ENCODE measurements around the gene STYK1. TPM values are rescaled to one million over a fixed set of nuclear protein-coding genes. Genes with fewer than 3 reads are reported as not detected.
A peak's percentile ranks its signal among the peaks of the same experiment; 100 is the strongest.

Gene STYK1
- polyA plus RNA-seq, 6 donors from 2014 or later = not detected

- ATAC-seq (ENCODE audit: low read depth in 2 of 2) (no peak), DNase-seq (no peak)
- peaks cover 18 to 20% of the 10 kb centered on the region in 2 donors for H3K36me3 Mint-ChIP-seq
- H3K4me1 Mint-ChIP-seq = peaks cover 8 to 17% (median 16%) of the 10 kb centered on the region in 3 donors
- no peaks in the 10 kb centered on the region for H3K27me3 Mint-ChIP-seq
- H3K27ac Mint-ChIP-seq = peak overlapping the region in 2 of 6 donors; percentile 50 to 76
- H3K9me3 Mint-ChIP-seq = no peaks in the 10 kb centered on the region
- H3K4me3 Mint-ChIP-seq = no peak overlapping the region
These were observed 41.6 kb upstream of the STYK1 start for GRCh38 chr12:10715491-10715890.

- H3K27ac Mint-ChIP-seq = peak overlapping the region in 5 of 6 donors; percentile 59 to 95 (median 81)
- H3K36me3 Mint-ChIP-seq = peaks cover 26 to 39% of the 10 kb centered on the region in 2 donors
- ATAC-seq (ENCODE audit: low read depth in 2 of 2) (peak in 1 of 2 donors; percentile 5), DNase-seq (no peak)
- no peaks in the 10 kb centered on the region for H3K9me3 Mint-ChIP-seq
- no peaks in the 10 kb centered on the region for H3K27me3 Mint-ChIP-seq
- H3K4me1 Mint-ChIP-seq = peaks cover 25 to 35% (median 28%) of the 10 kb centered on the region in 3 donors
- H3K4me3 Mint-ChIP-seq = peak overlapping the region in 4 of 8 donors; percentile 17 to 75 (median 48)
These were observed 36.0 kb upstream of the STYK1 start for GRCh38 chr12:10709808-10710207.

GRCh38 chr12:10708862-10709261 lies 35.0 kb upstream of the STYK1 start:
- DNase-seq (peak; percentile 25), ATAC-seq (ENCODE audit: low read depth in 2 of 2) (peak; percentile 66)
- Mint-ChIP-seq H3K4me3 (peak overlapping the region in 7 of 8 donors; percentile 5 to 75 (median 58)), H3K9me3 (no peaks in the 10 kb centered on the region), H3K4me1 (peaks cover 25 to 35% (median 28%) of the 10 kb centered on the region in 3 donors), H3K27ac (peak overlapping the region; percentile 33 to 95 (median 60)), H3K36me3 (peaks cover 26 to 39% of the 10 kb centered on the region in 2 donors), H3K27me3 (no peaks in the 10 kb centered on the region)

- no peak overlapping the region for H3K27ac Mint-ChIP-seq
- peaks cover 16 to 31% of the 10 kb centered on the region in 2 donors for H3K36me3 Mint-ChIP-seq
- ATAC-seq (ENCODE audit: low read depth in 2 of 2) = no peak
- no peak overlapping the region for H3K4me3 Mint-ChIP-seq
- no peaks in the 10 kb centered on the region for H3K27me3 Mint-ChIP-seq
- no peak for DNase-seq
- peaks cover 20 to 35% (median 25%) of the 10 kb centered on the region in 3 donors for H3K4me1 Mint-ChIP-seq
- H3K9me3 Mint-ChIP-seq = no peaks in the 10 kb centered on the region
These were observed 31.8 kb upstream of the STYK1 start for GRCh38 chr12:10705655-10706054.

- peaks cover 0 to 10% (median 4%) of the 10 kb centered on the region in 3 donors for H3K4me1 Mint-ChIP-seq
- no peak for DNase-seq
- no peaks in the 10 kb centered on the region for H3K27me3 Mint-ChIP-seq
- H3K9me3 Mint-ChIP-seq = no peaks in the 10 kb centered on the region
- no peak for ATAC-seq (ENCODE audit: low read depth in 2 of 2)
- H3K36me3 Mint-ChIP-seq = peaks cover 3 to 19% of the 10 kb centered on the region in 2 donors
- no peak overlapping the region for H3K4me3 Mint-ChIP-seq
- peak overlapping the region in 2 of 6 donors; percentile 26 to 56 for H3K27ac Mint-ChIP-seq
These were observed 28.0 kb upstream of the STYK1 start for GRCh38 chr12:10701843-10702242.

- Mint-ChIP-seq H3K36me3 (peaks cover 0 to 19% of the 10 kb centered on the region in 2 donors), H3K4me3 (peak overlapping the region in 1 of 8 donors; percentile 35), H3K4me1 (peaks cover 0 to 6% (median 4%) of the 10 kb centered on the region in 3 donors), H3K27ac (peak overlapping the region in 4 of 6 donors; percentile 26 to 81 (median 56)), H3K27me3 (no peaks in the 10 kb centered on the region), H3K9me3 (no peaks in the 10 kb centered on the region)
- ATAC-seq (ENCODE audit: low read depth in 2 of 2) = no peak
- no peak for DNase-seq
These were observed 27.4 kb upstream of the STYK1 start for GRCh38 chr12:10701131-10701681.

- H3K4me3 Mint-ChIP-seq = no peak overlapping the region
- H3K4me1 Mint-ChIP-seq = peaks cover 0 to 4% (median 4%) of the 10 kb centered on the region in 3 donors
- ATAC-seq (ENCODE audit: low read depth in 2 of 2) (no peak), DNase-seq (no peak)
- no peaks in the 10 kb centered on the region for H3K9me3 Mint-ChIP-seq
- peak overlapping the region in 1 of 6 donors; percentile 47 for H3K27ac Mint-ChIP-seq
- peaks cover 0 to 19% of the 10 kb centered on the region in 2 donors for H3K36me3 Mint-ChIP-seq
- H3K27me3 Mint-ChIP-seq = no peaks in the 10 kb centered on the region
These were observed 26.7 kb upstream of the STYK1 start for GRCh38 chr12:10700581-10700980.

- no peak for DNase-seq
- peaks cover 0 to 19% of the 10 kb centered on the region in 2 donors for H3K36me3 Mint-ChIP-seq
These were observed 24.0 kb upstream of the STYK1 start for GRCh38 chr12:10697862-10698261.

GRCh38 chr12:10697156-10697555 lies 23.3 kb upstream of the STYK1 start:
- DNase-seq (no peak), ATAC-seq (ENCODE audit: low read depth in 2 of 2) (no peak)
- Mint-ChIP-seq H3K4me3 (no peak overlapping the region), H3K9me3 (no peaks in the 10 kb centered on the region), H3K27me3 (no peaks in the 10 kb centered on the region), H3K27ac (peak overlapping the region in 2 of 6 donors; percentile 36 to 89), H3K36me3 (peaks cover 0 to 19% of the 10 kb centered on the region in 2 donors), H3K4me1 (peaks cover 0 to 4% (median 4%) of the 10 kb centered on the region in 3 donors)

More at GRCh38 chr12:10697862-10698261, 24.0 kb upstream of the STYK1 start:
- Mint-ChIP-seq H3K9me3 (no peaks in the 10 kb centered on the region), H3K27me3 (no peaks in the 10 kb centered on the region), H3K4me3 (no peak overlapping the region), H3K4me1 (peaks cover 0 to 4% (median 4%) of the 10 kb centered on the region in 3 donors), H3K27ac (peak overlapping the region in 1 of 6 donors; percentile 68)
- ATAC-seq (ENCODE audit: low read depth in 2 of 2) = no peak

- H3K36me3 Mint-ChIP-seq = peaks cover 0 to 12% of the 10 kb centered on the region in 2 donors
- H3K4me3 Mint-ChIP-seq = no peak overlapping the region
- H3K27me3 Mint-ChIP-seq = peaks cover 0 to 10% (median 0%) of the 10 kb centered on the region in 3 donors
These were observed 17.1 kb upstream of the STYK1 start for GRCh38 chr12:10690906-10691305.

GRCh38 chr12:10689146-10689545 lies 15.3 kb upstream of the STYK1 start:
- H3K9me3 Mint-ChIP-seq = peaks cover 5 to 17% (median 11%) of the 10 kb centered on the region in 7 donors
- H3K36me3 Mint-ChIP-seq = peaks cover 0 to 12% of the 10 kb centered on the region in 2 donors
- H3K27ac Mint-ChIP-seq = no peak overlapping the region
- ATAC-seq (ENCODE audit: low read depth in 2 of 2) (no peak), DNase-seq (no peak)
- no peak overlapping the region for H3K4me3 Mint-ChIP-seq
- peaks cover 0 to 14% (median 5%) of the 10 kb centered on the region in 3 donors for H3K27me3 Mint-ChIP-seq
- no peaks in the 10 kb centered on the region for H3K4me1 Mint-ChIP-seq

More at GRCh38 chr12:10690906-10691305, 17.1 kb upstream of the STYK1 start:
- ATAC-seq (ENCODE audit: low read depth in 2 of 2) (no peak), DNase-seq (no peak)
- Mint-ChIP-seq H3K9me3 (peaks cover 5 to 17% (median 11%) of the 10 kb centered on the region in 7 donors), H3K27ac (no peak overlapping the region), H3K4me1 (no peaks in the 10 kb centered on the region)

- H3K36me3 Mint-ChIP-seq = peaks cover 0 to 12% of the 10 kb centered on the region in 2 donors
- H3K27ac Mint-ChIP-seq = no peak overlapping the region
- no peaks in the 10 kb centered on the region for H3K4me1 Mint-ChIP-seq
- DNase-seq (no peak), ATAC-seq (ENCODE audit: low read depth in 2 of 2) (no peak)
- peaks cover 0 to 14% (median 5%) of the 10 kb centered on the region in 3 donors for H3K27me3 Mint-ChIP-seq
- H3K9me3 Mint-ChIP-seq = peaks cover 5 to 17% (median 11%) of the 10 kb centered on the region in 7 donors
- no peak overlapping the region for H3K4me3 Mint-ChIP-seq
These were observed 14.2 kb upstream of the STYK1 start for GRCh38 chr12:10688042-10688441.

GRCh38 chr12:10672231-10672868 lies 1.5 kb downstream of the STYK1 start:
- H3K27ac Mint-ChIP-seq = peak overlapping the region in 2 of 6 donors; percentile 8 to 62
- peaks cover 14 to 16% (median 14%) of the 10 kb centered on the region in 3 donors for H3K27me3 Mint-ChIP-seq

More at GRCh38 chr12:10672231-10672868, 1.5 kb downstream of the STYK1 start:
- DNase-seq = no peak
- H3K4me1 Mint-ChIP-seq = peaks cover 27 to 49% (median 46%) of the 10 kb centered on the region in 3 donors
- H3K4me3 Mint-ChIP-seq = peak overlapping the region in 6 of 8 donors; percentile 17 to 86 (median 60)
- H3K36me3 Mint-ChIP-seq = no peaks in the 10 kb centered on the region
- ATAC-seq (ENCODE audit: low read depth in 2 of 2) = peak; percentile 43 to 49
- H3K9me3 Mint-ChIP-seq = peaks cover 0 to 4% (median 2%) of the 10 kb centered on the region in 7 donors

Measured in naive B cell (primary cell).